Limb (tissue), 2 donors: ENCODE data around the gene KHDC4.

Source experiments
- DNase-seq, 2 donors: peaks; one replicate each; pipeline ENCODE4 v3.0.0-alpha.2; 2016; ENCODE audit errors: extremely low spot score in 2 of 2

The KHDC4 gene

DNA sequence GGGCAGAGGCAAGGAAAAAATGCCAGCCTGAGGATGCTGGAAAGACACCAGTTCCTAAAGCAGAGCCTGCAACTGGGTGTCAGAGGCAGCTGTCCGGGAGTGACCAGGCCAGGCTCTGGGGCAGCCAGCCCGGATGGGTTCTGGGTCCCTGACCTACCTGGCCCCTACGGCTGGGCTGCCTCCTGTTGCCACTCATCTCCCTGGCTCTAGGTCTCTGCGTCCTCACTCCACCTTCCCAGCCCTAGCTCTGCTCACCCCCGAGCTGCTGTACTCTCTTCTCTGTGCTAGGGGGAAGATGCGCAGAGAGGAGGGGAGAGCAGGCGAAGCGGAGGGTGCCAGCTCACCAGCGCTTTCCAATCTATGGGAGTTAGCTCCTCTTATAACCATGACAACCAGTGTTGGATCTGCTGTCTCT, 35.2 kb upstream of the KHDC4 start:
- no peak for DNase-seq

DNA sequence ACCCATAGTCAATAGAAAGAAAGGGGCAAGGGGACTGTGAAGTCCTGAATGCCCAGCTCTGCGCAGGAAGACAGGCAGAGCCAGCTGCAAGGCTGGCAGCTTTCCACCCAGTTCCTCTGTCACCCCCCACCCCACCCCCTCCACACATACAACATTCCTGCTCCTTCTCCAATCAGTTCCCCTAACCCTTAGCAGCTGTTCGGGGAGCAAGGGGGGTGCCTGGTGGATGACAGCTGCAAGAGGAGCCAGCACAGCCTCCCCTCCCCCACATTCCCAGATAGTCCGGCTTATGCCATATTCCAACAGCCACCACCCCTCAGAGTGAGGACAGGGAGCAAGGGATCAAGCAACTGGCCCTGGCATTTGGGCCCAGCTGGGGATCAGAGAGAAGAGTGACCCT, 34.5 kb upstream of the KHDC4 start:
- DNase-seq: peak; percentile 85 to 87

DNA sequence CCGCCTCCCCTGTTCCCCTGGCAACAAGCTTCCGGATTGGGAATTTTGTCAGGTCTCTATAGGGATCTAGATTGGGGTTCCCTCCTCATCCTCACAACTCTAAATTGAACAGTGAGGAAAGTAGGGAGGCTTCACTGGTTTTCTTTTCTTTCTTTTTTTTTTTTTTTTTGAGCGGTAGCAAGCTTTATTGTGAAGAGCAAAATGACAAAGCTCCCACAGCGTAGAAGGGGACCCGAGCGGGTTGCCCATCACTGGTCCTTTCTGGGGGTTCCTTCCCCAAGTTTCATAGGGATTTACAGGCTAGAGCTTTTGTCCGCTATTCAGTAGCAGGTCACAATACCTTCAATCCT, 33.8 kb upstream of the KHDC4 start:
- no peak for DNase-seq

DNA sequence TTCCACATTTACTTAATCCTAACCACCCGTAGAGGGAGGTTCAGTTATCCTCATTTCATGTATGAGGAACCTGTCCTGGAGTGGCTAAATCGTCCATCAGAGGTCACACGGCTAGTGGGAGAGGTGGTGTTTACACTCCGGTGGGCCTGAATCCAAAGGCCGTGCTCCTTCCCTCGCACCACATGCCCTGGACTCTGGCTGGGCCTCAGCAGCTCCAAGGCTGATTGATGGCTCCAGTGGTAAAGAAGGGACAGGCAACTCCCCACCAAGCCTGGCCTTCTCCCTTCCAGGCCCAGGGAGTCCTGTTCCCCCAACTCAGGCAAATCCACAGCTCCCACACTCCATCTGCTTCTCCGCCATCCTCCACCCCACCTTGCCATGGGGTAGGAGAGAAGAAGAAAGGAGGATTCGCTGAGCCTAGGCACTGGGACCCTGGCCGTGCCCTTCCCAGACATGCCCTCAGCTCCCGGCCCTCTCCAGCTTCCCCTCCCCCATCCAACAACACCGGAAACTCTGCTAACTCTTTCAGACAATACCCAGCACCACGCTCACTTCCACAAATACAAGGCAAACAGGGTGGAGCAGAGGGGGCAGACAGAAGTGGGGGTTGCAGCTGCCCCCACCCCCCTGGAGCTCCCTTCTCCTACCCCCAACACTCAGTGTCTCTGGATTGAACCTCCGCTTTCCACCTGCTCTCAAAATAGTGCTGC, 33.3 kb upstream of the KHDC4 start:
- no peak for DNase-seq

DNA sequence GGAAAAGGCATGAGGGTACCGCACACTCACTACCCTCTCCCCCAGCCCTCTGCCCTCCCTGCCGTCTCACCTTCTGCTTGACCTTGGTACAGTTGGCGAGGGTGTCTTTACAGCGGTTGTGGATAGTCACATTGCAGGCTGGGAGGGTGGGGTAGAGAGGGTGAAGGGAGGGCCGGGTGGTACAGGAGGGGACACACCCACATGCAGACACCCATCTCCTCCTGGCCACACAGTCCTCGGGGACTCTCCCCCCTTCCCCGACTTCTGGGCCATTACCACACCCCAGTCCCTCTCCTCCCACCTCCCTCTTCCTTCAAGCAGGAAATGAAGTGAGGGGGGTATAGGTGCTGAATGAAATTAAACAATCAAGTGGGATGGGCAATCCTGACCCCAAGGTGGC, 32.5 kb upstream of the KHDC4 start:
- no peak for DNase-seq

DNA sequence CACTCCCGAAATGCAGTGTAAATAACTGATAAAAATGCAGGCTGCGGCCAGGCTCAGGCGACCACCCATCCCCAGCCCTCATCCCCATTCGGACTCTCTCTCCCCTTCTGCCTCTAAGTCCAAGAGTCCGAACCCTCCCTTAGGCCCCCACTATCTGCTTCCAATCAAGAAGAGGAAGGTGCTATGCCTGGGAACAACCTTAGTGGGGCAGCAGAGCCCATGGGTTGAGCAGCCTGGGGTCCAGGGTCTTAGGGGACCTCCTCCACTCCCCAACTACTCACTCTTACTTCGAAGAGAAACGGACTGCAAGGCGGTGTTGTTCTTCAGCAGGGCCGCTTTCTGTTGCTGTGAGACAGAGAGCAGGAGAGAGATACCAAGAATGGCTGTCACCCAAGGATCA, 31.9 kb upstream of the KHDC4 start:
- no peak for DNase-seq

DNA sequence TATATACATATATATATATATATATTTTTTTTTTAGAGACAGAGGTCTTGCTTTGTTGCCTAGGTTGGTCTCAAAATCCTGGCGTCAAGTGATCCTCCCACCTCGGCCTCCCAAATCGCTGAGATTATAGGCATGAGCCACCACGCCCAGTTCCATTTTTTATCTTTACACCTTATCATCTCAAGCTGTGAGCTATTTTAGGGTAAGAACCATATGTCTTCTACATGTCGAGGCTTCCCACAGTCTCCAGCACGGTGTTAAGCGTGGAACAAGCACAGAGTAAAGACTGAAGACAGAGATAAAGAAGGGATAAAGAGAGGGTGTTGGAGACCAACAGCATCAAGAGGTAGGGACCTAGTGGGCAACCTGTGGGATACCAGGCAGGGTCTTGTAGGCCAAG, 30.0 kb upstream of the KHDC4 start:
- no peak for DNase-seq

DNA sequence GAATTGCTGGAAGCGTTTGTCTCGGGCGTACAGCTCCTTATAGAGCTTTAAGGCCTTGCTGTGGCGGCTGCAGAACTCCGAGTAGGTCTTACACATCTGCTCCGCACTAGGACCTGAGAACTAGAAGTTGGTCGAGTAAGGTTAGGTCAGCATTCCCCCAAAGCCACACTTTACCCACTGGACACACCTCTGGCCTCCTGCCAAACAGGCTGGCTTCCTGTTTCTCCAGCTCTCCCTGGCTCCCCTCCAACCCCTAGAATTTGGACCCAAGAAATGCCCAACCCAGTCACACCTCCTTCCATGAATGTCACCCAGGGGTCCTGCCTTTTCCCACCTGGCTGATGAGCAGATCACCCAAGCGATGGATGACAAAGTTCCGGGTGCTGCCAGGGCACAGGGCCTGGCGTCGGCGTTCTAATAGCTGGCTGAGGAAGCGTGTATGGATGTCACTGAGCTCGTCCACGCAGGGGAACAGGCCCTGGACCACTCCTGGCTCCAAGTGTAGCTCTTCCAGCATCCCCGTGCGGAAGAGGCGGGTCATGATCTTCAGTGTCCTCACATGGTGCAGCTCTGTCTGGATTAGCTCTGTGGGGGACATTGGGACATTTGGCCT, 28.5 kb upstream of the KHDC4 start:
- no peak for DNase-seq

DNA sequence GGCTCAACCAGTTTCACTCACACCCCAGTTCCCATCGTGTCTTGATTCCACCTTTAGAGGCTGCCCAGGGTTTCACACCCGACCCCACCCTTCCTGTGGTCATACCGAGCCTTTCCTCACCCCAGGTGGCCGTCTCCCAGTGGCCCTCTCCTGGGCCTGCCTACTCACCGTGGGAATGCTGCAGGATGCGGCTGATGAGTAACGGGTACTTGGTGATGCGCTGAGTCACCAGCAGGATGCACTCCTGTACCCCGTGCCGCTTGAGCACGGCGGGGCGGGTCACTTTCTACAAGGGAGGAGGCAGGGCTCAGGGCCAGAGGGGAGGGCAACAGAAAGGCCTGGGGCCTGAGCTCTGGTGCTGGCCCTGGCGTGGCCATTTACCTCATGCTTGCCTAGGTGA, 27.7 kb upstream of the KHDC4 start:
- DNase-seq: no peak

DNA sequence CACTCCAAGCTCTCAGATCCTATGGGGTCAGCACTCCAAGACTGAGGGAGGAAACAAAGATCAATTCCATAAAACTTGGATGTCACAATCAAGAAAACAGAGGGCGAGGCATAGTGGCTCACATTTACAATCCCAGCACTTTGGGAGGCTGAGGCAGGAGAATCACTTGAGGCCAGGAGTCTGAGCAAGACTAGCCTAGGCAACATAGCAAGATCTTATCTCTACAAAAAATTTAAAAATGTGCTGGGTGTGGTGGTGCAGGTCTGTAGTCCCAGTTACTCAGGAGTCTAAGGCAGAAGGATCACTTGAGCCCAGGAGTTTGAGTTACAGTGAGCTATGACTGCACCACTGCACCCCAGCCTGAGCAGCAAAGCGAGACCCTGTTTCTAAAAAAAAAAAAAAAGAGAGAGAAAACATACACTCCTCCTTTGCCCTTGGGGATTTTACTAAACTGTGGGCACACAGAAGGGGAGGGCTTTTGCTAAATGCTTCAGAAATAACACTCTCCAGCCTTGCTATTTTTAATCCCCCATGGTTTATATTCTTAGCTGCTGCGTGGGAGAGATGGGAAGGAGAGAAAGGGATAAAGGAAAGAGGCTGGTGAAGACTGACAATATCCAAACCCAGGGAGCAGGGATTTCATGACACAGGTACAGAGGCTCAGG, 26.0 kb upstream of the KHDC4 start:
- no peak for DNase-seq

DNA sequence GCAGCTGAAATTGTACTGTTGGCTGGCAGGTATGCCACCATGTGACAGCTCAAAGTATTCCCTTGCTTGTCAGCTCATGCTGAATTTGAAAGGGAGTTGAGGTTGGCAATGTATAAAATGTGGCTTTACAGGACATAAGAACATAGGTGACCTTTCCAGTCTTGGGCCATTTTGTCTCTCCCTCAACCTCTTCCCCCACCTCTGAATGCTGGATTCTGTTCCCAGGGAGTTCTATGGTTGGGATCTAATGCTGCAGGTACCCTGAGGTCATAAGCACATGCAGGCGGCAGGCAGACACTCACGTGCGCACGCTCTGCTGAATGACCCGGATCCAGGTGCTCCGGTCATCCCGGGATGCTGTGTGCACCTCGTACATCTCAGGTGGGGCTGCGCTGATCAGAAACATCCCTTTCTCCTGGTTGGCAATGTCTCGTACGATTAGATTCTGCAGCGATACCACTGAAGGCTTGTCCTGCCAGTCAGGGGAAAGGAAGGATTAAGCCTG, 23.2 kb upstream of the KHDC4 start:
- no peak for DNase-seq

DNA sequence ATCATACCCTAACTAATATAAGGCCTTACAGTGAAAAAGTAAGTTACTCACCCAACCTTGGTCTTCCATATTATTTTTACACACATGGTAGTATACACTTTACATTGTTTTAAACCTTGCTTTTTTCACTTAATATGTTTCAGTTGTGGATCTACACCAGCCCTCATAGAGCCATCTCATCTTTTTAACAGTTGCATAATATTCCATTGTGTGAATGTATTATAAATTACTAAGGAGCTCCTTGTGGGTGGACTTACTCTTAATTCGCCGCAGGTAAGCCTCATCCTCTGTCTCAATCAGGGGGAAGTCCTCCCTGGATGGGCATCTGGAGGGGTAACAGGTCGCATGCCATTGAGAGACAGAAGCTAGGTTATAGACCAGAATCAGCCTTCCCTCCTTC, 20.4 kb upstream of the KHDC4 start:
- DNase-seq: no peak

DNA sequence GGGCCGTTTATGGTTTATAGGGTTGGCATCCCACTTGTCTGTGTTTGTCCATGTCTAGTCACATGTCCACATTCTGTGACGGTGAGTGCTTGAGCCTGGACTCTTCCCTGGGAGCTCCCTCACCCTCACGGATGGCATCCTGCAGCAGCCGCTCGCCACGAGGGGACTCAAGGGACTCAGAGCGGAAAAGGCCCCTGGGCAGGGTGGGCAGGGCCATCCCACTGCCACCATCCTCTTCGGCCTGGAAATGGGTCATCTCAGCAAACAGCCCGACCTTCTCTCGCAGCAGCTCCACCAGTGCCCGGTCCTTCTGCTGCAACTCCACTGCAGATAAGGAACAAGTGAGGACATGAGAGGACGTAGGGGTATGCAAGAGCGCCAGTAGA, 18.3 kb upstream of the KHDC4 start:
- DNase-seq: no peak

DNA sequence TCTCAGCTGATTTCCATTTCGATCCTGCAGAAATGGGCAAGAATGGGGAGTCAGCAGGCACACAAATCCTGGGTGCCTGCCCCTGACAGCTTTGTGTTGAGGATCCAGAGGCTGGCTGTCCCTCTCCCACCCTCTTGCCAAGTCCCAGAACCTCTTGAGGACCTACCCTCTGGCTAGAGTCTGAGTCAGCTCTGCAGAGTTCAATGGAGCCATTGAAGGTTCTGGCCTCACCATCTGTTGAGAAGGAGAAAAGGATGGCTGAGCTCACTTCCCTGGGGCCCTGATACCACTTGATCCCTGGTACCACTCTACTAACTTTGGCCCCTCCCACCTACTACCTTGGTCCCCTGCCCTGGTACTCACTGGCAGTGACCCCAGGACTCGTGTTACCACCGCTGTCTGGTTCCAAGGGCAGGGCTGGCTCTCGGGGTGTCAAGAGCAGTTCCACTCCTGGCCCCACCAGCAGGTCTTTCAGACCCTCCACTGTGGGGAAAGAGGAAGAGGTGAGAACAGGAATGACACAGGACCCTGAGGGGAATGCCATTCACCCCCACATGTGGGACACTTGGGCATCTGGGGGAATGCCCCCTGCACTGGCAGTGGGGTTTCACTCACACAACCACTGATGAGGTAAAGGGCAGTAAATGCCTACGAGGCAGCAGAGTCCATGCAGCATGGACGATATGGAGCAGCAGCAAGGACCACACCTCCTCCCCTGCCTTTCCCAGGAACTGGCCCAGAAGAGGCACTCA, 17.7 kb upstream of the KHDC4 start:
- DNase-seq: no peak

DNA sequence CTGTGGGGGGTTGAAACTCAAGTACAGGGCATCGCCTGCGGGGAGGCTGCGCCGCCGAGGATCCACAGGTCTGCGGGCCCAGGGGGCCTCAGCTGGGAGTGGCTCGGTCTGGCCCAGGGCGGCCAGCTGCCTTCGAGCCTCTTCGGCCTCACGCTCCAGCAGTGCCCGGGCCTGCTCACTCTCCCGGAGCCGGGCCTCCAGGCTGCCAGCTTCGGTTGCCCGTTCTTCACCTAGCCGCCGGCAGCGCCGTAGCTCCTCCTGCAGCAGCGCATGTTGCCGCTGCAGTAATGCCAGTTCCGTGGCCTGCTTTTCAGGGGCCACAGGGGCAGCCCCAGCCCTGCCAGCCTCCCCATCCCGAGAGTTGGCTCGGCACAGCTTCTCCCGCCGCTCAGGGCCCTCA, 16.6 kb upstream of the KHDC4 start:
- DNase-seq: no peak

DNA sequence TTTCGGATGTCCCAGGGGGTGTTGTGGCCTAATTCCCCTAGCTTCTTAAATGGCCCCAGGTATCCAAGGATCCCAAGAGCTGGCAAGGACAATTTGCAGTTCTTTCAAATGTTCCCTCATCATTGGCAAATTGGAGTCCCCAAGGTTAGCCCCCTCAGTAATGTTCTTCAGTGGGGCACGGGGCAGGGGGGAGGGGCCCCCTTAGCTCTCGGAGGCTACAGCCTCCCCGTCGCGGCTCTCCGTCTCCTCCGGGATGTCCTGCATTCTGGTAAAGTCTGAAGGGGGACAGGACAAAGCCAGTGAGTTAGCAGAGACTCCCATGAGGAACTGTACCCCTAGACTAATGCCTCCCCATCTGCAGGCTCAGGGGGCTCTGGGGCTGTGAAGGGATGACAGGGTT, 13.5 kb upstream of the KHDC4 start:
- no peak for DNase-seq

DNA sequence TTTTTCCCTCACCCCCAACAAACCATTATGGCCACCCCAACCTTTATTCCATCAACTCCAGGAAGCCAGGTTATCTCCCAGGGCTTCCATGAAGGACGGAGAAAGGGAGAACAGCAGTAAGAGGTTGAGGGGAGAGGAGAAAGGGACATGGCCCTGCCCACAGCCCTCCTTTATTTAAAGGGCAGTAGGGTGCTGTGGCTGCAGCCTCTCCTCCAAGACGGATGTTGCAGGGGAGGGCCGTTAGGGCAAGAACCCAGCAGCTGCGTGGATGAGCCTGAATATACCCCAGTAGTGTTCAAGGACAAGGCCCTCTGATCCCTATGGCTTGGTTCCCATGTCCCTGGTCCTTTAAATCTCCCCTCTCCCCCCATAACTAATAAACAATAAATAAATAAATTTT, 13.1 kb upstream of the KHDC4 start:
- no peak for DNase-seq

DNA sequence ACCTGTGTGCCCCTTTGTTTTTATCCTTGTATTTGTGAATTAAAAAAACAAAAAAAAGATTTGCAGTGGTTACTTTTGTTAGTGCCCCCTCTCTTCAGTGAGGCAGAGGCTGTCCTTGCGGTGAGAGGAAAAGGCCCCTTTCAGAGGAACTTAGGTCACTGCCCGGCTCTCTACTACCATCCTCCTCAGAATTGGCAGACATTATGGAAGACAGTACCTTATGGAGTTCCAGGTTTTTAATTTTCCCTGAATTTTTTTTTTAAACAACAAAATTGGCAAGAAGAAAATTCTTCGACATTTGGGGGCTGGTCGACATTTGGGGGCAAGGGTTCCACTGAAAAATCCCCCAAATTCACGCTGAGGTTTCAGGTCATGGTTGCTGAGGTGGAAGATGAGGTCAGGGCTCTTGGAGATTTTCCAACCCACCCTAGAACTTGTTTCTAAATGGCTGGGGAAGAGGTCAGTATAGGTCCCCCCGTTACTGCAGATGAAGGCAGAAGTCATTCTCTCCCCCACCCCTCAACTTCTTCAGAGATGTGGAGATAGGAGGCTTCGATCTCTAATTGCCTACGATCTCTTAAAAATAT, 12.5 kb upstream of the KHDC4 start:
- DNase-seq: no peak

DNA sequence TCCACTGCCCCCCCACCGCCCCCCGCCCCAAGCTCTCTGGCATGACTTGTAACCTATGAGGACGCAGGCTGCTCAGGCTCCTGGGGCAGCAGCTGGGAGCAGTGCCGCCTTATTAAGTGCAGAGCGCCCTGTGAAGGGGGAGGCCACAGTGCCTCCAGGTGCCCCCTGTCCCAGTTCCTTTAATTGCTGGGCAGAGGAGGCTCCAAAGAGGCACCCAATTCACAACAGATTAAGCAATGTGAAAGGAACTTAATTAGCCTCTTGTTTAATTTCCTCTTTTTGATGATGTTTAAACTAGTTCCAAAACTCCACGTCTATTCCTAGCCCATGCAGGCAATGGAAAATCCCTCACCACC, 10.2 kb upstream of the KHDC4 start:
- DNase-seq: no peak

DNA sequence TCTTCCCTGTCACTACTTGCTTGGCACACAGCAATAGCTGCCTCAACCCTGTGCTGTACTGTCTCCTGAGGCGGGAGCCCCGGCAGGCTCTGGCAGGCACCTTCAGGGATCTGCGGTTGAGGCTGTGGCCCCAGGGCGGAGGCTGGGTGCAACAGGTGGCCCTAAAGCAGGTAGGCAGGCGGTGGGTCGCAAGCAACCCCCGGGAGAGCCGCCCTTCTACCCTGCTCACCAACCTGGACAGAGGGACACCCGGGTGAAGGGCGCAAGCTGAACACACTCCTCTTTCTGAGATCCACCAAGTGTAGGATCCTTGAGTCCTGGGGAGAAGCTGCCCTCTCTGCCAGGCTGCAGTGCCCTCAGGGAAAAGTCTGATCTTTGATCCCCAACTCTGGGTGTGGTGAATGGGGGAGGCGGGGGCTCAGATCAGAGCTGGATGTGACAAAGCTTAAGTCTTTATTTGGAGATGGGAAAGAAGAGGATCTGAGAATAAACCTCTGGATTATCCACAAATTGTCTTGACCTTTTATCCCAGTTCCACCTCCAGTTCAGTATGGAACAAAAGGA, 8.4 kb upstream of the KHDC4 start:
- DNase-seq: no peak

DNA sequence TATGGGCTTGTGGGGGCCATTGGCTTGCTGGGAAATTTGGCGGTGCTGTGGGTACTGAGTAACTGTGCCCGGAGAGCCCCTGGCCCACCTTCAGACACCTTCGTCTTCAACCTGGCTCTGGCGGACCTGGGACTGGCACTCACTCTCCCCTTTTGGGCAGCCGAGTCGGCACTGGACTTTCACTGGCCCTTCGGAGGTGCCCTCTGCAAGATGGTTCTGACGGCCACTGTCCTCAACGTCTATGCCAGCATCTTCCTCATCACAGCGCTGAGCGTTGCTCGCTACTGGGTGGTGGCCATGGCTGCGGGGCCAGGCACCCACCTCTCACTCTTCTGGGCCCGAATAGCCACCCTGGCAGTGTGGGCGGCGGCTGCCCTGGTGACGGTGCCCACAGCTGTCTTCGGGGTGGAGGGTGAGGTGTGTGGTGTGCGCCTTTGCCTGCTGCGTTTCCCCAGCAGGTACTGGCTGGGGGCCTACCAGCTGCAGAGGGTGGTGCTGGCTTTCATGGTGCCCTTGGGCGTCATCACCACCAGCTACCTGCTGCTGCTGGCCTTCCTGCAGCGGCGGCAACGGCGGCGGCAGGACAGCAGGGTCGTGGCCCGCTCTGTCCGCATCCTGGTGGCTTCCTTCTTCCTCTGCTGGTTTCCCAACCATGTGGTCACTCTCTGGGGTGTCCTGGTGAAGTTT, 7.8 kb upstream of the KHDC4 start:
- no peak for DNase-seq
